BE2C (cell line): ENCODE measurements around the gene COL6A5.

Source experiments
- DNase-seq: peaks from one replicate; pipeline ENCODE4 v3.0.0-alpha.2; 2020
- H3K27me3 ChIP-seq: fragments of 250-450 bp; sonication (Bioruptor Pico); 2 replicates; pipeline ENCODE4 v1.5.1; 2020; ENCODE audit warnings: mild to moderate bottlenecking
- H3K36me3 ChIP-seq: fragments of 250-450 bp; sonication (Bioruptor Pico); 2 replicates; pipeline ENCODE4 v1.5.1; 2020; ENCODE audit warnings: mild to moderate bottlenecking
- H3K4me1 ChIP-seq: fragments of 250-450 bp; sonication (Bioruptor Pico); 2 replicates; pipeline ENCODE4 v1.5.1; 2020
- H3K4me3 ChIP-seq: 2 replicates; pipeline ENCODE4 v1.5.1; 2011; ENCODE audit warnings: low read depth, low read length
- H3K9me3 ChIP-seq: fragments of 250-450 bp; sonication (Bioruptor Pico); 2 replicates; pipeline ENCODE4 v1.5.1; 2020
- CTCF ChIP-seq: IDR thresholded peaks from 2 replicates; pipeline ENCODE4 v1.5.1; 2012; ENCODE audit warnings: mild to moderate bottlenecking, low read depth, low read length

Gene COL6A5

GRCh38 chr3:130354430-130354829 lies 9.0 kb downstream of the COL6A5 start:
- Histone ChIP-seq H3K4me3 (no peak overlapping the region), H3K9me3 (no peaks in the 10 kb centered on the region), H3K36me3 (no peaks in the 10 kb centered on the region), H3K4me1 (no peaks in the 10 kb centered on the region), H3K27me3 (no peaks in the 10 kb centered on the region)
- no peak for DNase-seq
- no peak for TF ChIP-seq CTCF

DNA sequence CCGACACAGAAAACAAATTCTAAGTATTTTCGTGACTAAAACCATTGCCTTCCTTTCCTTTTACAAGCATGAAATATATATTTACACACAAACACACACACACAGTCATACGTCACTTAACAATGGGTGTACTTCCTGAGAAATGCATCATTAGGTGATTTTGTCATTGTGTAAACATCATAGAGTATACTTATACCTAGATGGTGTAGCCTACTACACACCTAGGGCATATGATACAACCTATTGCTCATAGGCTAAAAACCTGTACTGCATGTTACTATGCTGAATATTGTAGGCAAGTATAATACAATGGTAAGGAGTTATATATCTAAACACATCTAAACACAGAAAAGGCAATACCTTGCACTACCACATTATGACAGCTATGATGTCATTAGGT lies 28.6 kb downstream of the COL6A5 start:
- DNase-seq = no peak

DNA sequence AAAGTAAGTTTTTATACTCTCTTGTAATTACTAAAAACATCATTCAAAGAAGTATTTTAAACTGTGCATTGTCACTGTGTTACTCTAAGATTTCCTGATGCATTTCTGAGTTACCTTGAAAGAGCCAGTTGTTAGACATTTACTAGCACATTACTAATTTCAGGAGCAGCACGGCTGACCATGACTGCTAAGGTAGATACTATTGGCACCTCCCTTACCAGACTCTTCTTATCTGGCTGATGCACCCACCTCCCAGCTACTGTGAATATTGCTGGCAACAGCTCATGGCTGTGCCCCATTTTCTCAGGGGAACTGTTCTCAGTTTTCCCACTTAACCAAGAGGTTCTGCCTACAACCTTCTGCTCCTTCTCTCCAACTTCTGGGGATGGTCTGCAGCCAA lies 29.4 kb downstream of the COL6A5 start:
- Histone ChIP-seq H3K4me3 (no peak overlapping the region), H3K36me3 (no peaks in the 10 kb centered on the region), H3K27me3 (no peaks in the 10 kb centered on the region), H3K9me3 (0 out of 2 replicates have a peak, but pooled peaks cover 3% of the 10 kb centered on the region), H3K4me1 (peaks cover 6% of the 10 kb centered on the region)
- TF ChIP-seq CTCF = no peak
- no peak for DNase-seq

More for the DNA sequence above, 28.6 kb downstream of the COL6A5 start:
- TF ChIP-seq CTCF = no peak
- H3K4me1 ChIP-seq = peaks cover 6% of the 10 kb centered on the region
- H3K4me3 ChIP-seq = no peak overlapping the region
- no peaks in the 10 kb centered on the region for H3K27me3 ChIP-seq
- H3K9me3 ChIP-seq = 0 out of 2 replicates have a peak, but pooled peaks cover 3% of the 10 kb centered on the region
- H3K36me3 ChIP-seq = no peaks in the 10 kb centered on the region

DNA sequence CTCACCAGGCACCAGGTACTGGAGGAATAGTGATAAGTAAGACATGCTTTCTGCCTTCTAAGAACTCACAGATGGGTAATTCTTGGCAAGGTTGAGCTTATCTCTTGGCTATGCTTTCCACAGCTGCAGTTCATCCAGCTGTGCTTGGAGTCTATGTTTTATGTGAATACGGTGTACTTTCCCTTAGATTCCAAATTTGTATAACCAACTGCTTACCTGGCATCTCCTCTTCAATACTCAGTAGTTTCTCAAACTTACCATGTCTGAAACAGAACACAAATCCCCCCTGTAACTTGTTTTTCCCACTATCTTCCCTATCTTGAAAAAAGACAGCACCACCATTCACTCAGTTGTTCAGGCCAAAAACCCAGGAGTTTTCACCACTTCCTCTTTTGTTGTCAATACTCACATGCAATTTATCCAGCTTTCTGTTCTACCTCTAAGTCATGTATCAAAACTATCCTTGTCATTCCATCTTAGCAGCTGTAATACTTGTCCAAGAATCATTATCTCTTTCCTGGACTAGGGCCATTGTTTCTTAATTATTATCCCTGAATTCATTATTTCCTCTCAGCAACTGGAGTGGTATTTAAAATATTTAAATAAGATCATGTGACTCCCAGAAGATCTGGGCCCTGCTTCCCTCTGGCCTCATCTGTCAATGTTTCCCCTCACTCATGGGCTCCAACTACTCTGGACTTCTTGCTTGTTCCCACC lies 32.6 kb downstream of the COL6A5 start:
- no peak for DNase-seq
- Histone ChIP-seq H3K4me1 (peaks cover 6% of the 10 kb centered on the region), H3K4me3 (no peak overlapping the region), H3K36me3 (no peaks in the 10 kb centered on the region), H3K9me3 (0 out of 2 replicates have a peak, but pooled peaks cover 3% of the 10 kb centered on the region), H3K27me3 (no peaks in the 10 kb centered on the region)
- TF ChIP-seq CTCF = no peak

DNA sequence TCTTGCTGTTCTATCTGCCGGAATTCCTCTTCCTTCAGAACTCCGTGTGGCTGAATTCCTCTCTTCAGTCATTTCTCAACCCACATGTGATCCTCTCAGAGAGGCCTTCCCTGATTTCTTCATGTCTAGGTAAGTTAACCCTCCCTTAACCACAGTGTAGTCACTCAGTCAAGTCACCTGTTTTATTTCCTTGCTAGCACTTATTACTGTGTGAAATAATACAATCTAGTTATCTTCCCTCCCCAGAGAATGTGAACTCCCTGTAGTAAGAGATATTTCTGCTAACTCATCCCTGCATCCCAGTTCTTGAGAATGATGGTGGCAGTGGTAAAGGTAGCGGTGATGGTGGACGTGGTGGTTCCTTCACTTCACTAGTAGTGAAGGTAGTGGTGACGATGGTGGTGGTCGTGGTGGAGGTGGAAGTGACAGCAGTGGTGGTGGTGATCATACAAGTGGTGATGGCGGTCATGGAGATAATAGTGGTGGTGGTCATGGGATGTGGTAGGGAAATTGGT lies 33.3 kb downstream of the COL6A5 start:
- no peaks in the 10 kb centered on the region for H3K27me3 ChIP-seq
- DNase-seq = no peak
- no peaks in the 10 kb centered on the region for H3K36me3 ChIP-seq
- H3K9me3 ChIP-seq = 0 out of 2 replicates have a peak, but pooled peaks cover 3% of the 10 kb centered on the region
- H3K4me3 ChIP-seq = no peak overlapping the region
- TF ChIP-seq CTCF = no peak
- H3K4me1 ChIP-seq = peaks cover 6% of the 10 kb centered on the region

GRCh38 chr3:130379274-130379673 lies 33.8 kb downstream of the COL6A5 start:
- Histone ChIP-seq H3K36me3 (no peaks in the 10 kb centered on the region), H3K4me1 (peaks cover 6% of the 10 kb centered on the region), H3K4me3 (no peak overlapping the region)

More at GRCh38 chr3:130379274-130379673, 33.8 kb downstream of the COL6A5 start:
- Histone ChIP-seq H3K27me3 (no peaks in the 10 kb centered on the region), H3K9me3 (0 out of 2 replicates have a peak, but pooled peaks cover 3% of the 10 kb centered on the region)
- TF ChIP-seq CTCF = no peak
- no peak for DNase-seq
